ENCODE data around the gene BBLN. TPM values are rescaled to one million over a fixed set of nuclear protein-coding genes. Genes with fewer than 3 reads are reported as not detected.

The BBLN gene
- total and polyA plus RNA-seq, 3 experiments from 2014 or later: 75.5 to 137 (median 78.4) TPM

GRCh38 chr9:128117613-128118471 lies 42.2 kb upstream of the BBLN start:
- Histone ChIP-seq H3K27ac (ENCODE audit: low read depth, low read length) (peak overlapping the region; percentile 25), H3K4me1 (ENCODE audit: insufficient read depth, low read length) (peaks cover 11% of the 10 kb centered on the region), H3K36me3 (ENCODE audit: insufficient read depth, low read length) (peaks cover 10% of the 10 kb centered on the region), H3K27me3 (ENCODE audit: insufficient read depth, low read length, poor library complexity, severe bottlenecking) (no peaks in the 10 kb centered on the region), H3K9me3 (ENCODE audit: low read length) (no peaks in the 10 kb centered on the region), H3K4me3 (ENCODE audit: low read length) (no peak overlapping the region)
- Mint-ChIP-seq H3K27ac (peak overlapping the region in 4 of 8 donors; percentile 21 to 84 (median 44)), H3K36me3 (peaks cover 0 to 33% (median 3%) of the 10 kb centered on the region in 3 donors), H3K9me3 (no peaks in the 10 kb centered on the region), H3K4me3 (peak overlapping the region in 2 of 7 donors; percentile 26 to 55), H3K27me3 (no peaks in the 10 kb centered on the region), H3K4me1 (peaks cover 4 to 9% (median 6%) of the 10 kb centered on the region in 3 donors)
- ChIA-PET CTCF (interaction anchor here (0.6 to 3.3 kb wide), 32 partner anchors 9 to 891 kb away, joined by 3 to 31 read pairs (median 4); partner anchors contain the start of genes CIZ1, EEIG1, PTGES2 and SLC25A25), POLR2A (interaction anchor here (0.5 to 1.1 kb wide), 2 partner anchors 46 to 58 kb away, joined by 3 read pairs; no protein-coding TSS in a partner anchor)
- DNase-seq: peak; percentile 86 to 98 (median 95)

DNA sequence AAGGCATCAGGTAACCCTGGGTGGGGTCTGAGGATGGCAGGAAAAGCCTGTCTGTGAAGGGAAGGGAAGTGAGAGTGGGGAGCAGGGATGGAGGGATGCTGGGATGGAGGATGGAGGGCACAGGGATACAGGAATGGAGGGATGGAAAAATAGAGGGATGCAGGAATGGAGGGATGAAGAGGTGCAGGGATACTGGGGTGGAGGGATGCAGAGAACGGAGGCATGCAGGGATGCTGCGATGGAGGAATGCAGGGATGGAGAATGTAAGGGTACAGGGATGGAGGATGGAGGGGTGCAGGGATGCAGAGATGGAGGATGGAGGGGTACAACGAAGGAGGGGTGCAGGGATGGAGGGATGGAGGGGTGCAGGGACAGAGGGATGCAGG lies 41.6 kb upstream of the BBLN start:
- H3K36me3 ChIP-seq (ENCODE audit: insufficient read depth, low read length): peaks cover 10% of the 10 kb centered on the region
- Mint-ChIP-seq H3K4me3 (no peak overlapping the region), H3K9me3 (no peaks in the 10 kb centered on the region), H3K4me1 (peaks cover 4 to 9% (median 6%) of the 10 kb centered on the region in 3 donors), H3K27ac (peak overlapping the region in 1 of 8 donors; percentile 94), H3K27me3 (no peaks in the 10 kb centered on the region), H3K36me3 (peaks cover 0 to 36% (median 2%) of the 10 kb centered on the region in 3 donors)
- H3K27ac ChIP-seq (ENCODE audit: low read depth, low read length): no peak overlapping the region
- ChIA-PET POLR2A (interaction anchor here (0.5 kb wide), 1 partner anchor 59 kb away, joined by 3 read pairs; no protein-coding TSS in a partner anchor), CTCF (interaction anchor here (0.9 to 3.3 kb wide), 13 partner anchors 9 to 179 kb away, joined by 3 to 31 read pairs (median 7); partner anchors contain the start of genes EEIG1 and PTGES2)
- H3K9me3 ChIP-seq (ENCODE audit: low read length): no peaks in the 10 kb centered on the region
- no peaks in the 10 kb centered on the region for H3K27me3 ChIP-seq (ENCODE audit: insufficient read depth, low read length, poor library complexity, severe bottlenecking)
- peaks cover 11% of the 10 kb centered on the region for H3K4me1 ChIP-seq (ENCODE audit: insufficient read depth, low read length)
- no peak overlapping the region for H3K4me3 ChIP-seq (ENCODE audit: low read length)
- DNase-seq: no peak

DNA sequence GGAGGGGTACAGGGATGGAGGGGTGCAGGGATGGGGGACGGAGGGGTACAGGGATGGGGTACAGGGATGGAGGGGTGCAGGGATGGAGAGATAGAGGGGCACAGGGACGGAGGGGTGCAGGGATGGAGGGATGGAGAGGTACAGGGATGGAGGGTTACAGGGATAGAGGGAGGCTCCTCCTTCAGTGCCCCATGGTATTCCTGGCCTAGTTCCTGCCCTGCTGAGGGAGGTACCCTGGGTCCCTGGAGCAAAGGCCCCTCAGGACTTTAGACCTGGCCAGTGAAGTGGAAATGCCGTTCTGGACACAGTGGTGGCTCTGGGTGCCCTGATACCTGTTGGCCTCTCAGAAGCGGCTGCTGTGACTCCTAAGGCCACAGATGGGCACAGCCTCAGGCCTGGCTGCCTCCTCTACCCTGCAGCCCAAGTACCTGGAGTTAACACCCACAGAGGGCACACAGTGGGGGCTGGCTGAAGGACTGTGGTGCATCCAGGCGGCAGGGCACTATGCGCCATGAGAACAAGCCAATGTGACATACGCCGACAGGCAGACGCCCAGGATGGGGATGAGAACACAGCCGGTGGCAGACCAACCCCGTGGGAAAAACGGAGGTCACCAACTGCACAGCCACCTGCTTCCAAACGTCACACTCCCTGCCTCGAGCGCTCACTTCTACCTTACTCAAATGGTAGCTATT lies 40.9 kb upstream of the BBLN start:
- H3K36me3 Mint-ChIP-seq: peaks cover 0 to 38% (median 0%) of the 10 kb centered on the region in 3 donors
- ChIA-PET CTCF (interaction anchor here (0.7 kb wide), 1 partner anchor 175 kb away, joined by 3 read pairs; no protein-coding TSS in a partner anchor), POLR2A (no interaction called here)
- H3K4me3 ChIP-seq (ENCODE audit: low read length): no peak overlapping the region
- H3K4me1 ChIP-seq (ENCODE audit: insufficient read depth, low read length): peaks cover 11% of the 10 kb centered on the region
- H3K9me3 ChIP-seq (ENCODE audit: low read length): no peaks in the 10 kb centered on the region
- H3K4me1 Mint-ChIP-seq: peaks cover 4 to 9% (median 6%) of the 10 kb centered on the region in 3 donors
- H3K27ac Mint-ChIP-seq: no peak overlapping the region
- no peaks in the 10 kb centered on the region for H3K27me3 Mint-ChIP-seq
- no peak overlapping the region for H3K27ac ChIP-seq (ENCODE audit: low read depth, low read length)
- peak in 1 of 5 donors; percentile 36 for DNase-seq
- peaks cover 10% of the 10 kb centered on the region for H3K36me3 ChIP-seq (ENCODE audit: insufficient read depth, low read length)
- no peak overlapping the region for H3K4me3 Mint-ChIP-seq
- H3K9me3 Mint-ChIP-seq: no peaks in the 10 kb centered on the region
- no peaks in the 10 kb centered on the region for H3K27me3 ChIP-seq (ENCODE audit: insufficient read depth, low read length, poor library complexity, severe bottlenecking)

DNA sequence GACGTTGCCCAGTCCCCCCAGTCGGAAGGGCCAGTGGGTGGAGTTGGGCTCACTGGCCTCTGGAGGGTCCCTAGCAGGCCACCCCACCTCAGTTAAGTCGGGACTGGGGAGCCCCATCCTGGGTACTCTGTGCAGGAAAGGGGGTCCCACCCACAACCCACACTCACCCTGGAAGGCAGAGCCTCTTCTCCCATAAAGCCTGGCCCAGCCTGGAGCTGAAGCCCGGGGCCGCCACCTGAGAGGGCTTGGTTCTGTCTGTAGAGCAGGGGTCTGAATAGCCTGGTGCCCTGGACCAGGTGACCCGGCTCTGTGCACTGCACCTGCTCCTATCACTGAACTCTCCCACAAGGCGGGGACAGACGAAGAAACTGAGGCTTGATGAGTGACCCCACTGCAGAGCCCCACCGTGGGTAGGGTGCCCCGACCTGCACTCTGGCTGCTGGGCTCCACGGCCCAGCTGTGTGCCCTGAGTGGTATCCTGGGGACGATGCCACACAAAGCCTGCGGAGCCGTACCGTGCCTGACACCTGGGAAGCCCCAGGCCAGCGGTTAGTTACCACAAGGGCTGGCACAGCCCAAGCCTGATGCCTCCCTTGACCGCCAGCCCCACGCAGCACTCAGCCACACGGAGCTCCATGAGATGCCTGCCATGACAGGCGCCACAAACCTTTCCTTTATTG lies 39.9 kb upstream of the BBLN start:
- H3K4me3 Mint-ChIP-seq: peak overlapping the region in 1 of 7 donors; percentile 45
- POLR2A ChIA-PET: no interaction called here
- H3K27me3 Mint-ChIP-seq: no peaks in the 10 kb centered on the region

GRCh38 chr9:128120741-128121465 lies 39.2 kb upstream of the BBLN start:
- Histone ChIP-seq H3K9me3 (ENCODE audit: low read length) (no peaks in the 10 kb centered on the region), H3K4me3 (ENCODE audit: low read length) (no peak overlapping the region), H3K36me3 (ENCODE audit: insufficient read depth, low read length) (peaks cover 5% of the 10 kb centered on the region), H3K27ac (ENCODE audit: low read depth, low read length) (no peak overlapping the region), H3K27me3 (ENCODE audit: insufficient read depth, low read length, poor library complexity, severe bottlenecking) (no peaks in the 10 kb centered on the region), H3K4me1 (ENCODE audit: insufficient read depth, low read length) (peaks cover 25% of the 10 kb centered on the region)
- peaks cover 15 to 22% (median 19%) of the 10 kb centered on the region in 3 donors for H3K4me1 Mint-ChIP-seq
- ChIA-PET POLR2A (no interaction called here), CTCF (interaction anchor here (1.0 to 1.4 kb wide), 2 partner anchors 41 to 166 kb away, joined by 3 to 4 read pairs; no protein-coding TSS in a partner anchor)
- no peak overlapping the region for H3K4me3 Mint-ChIP-seq
- peak overlapping the region in 2 of 8 donors; percentile 61 to 68 for H3K27ac Mint-ChIP-seq
- DNase-seq: peak in 1 of 5 donors; percentile 45
- no peaks in the 10 kb centered on the region for H3K27me3 Mint-ChIP-seq
- H3K36me3 Mint-ChIP-seq: peaks cover 0 to 42% (median 0%) of the 10 kb centered on the region in 3 donors
- no peaks in the 10 kb centered on the region for H3K9me3 Mint-ChIP-seq

More for the DNA sequence above, 39.9 kb upstream of the BBLN start:
- no peak overlapping the region for H3K27ac ChIP-seq (ENCODE audit: low read depth, low read length)
- DNase-seq: peak in 1 of 5 donors; percentile 42
- no peak overlapping the region for H3K4me3 ChIP-seq (ENCODE audit: low read length)
- no peaks in the 10 kb centered on the region for H3K9me3 ChIP-seq (ENCODE audit: low read length)
- Mint-ChIP-seq H3K9me3 (no peaks in the 10 kb centered on the region), H3K4me1 (peaks cover 10 to 15% (median 12%) of the 10 kb centered on the region in 3 donors), H3K27ac (peak overlapping the region in 1 of 8 donors; percentile 36), H3K36me3 (peaks cover 0 to 41% (median 0%) of the 10 kb centered on the region in 3 donors)
- CTCF ChIA-PET: interaction anchor here (0.7 to 1.0 kb wide), 2 partner anchors 41 to 176 kb away, joined by 3 to 4 read pairs; no protein-coding TSS in a partner anchor
- H3K27me3 ChIP-seq (ENCODE audit: insufficient read depth, low read length, poor library complexity, severe bottlenecking): no peaks in the 10 kb centered on the region
- H3K4me1 ChIP-seq (ENCODE audit: insufficient read depth, low read length): peaks cover 18% of the 10 kb centered on the region
- peaks cover 5% of the 10 kb centered on the region for H3K36me3 ChIP-seq (ENCODE audit: insufficient read depth, low read length)

- peak overlapping the region in 1 of 8 donors; percentile 68 for H3K27ac Mint-ChIP-seq
- ChIA-PET CTCF (interaction anchor here (1.4 kb wide), 1 partner anchor 167 kb away, joined by 3 read pairs; no protein-coding TSS in a partner anchor), POLR2A (no interaction called here)
- peaks cover 30% of the 10 kb centered on the region for H3K4me1 ChIP-seq (ENCODE audit: insufficient read depth, low read length)
- no peak overlapping the region for H3K27ac ChIP-seq (ENCODE audit: low read depth, low read length)
- no peak overlapping the region for H3K4me3 ChIP-seq (ENCODE audit: low read length)
- DNase-seq: no peak
- no peaks in the 10 kb centered on the region for H3K9me3 ChIP-seq (ENCODE audit: low read length)
- H3K36me3 ChIP-seq (ENCODE audit: insufficient read depth, low read length): peaks cover 5% of the 10 kb centered on the region
- no peak overlapping the region for H3K4me3 Mint-ChIP-seq
- no peaks in the 10 kb centered on the region for H3K27me3 Mint-ChIP-seq
- peaks cover 20 to 28% (median 25%) of the 10 kb centered on the region in 3 donors for H3K4me1 Mint-ChIP-seq
- H3K27me3 ChIP-seq (ENCODE audit: insufficient read depth, low read length, poor library complexity, severe bottlenecking): no peaks in the 10 kb centered on the region
- H3K36me3 Mint-ChIP-seq: peaks cover 0 to 43% (median 0%) of the 10 kb centered on the region in 3 donors
- no peaks in the 10 kb centered on the region for H3K9me3 Mint-ChIP-seq
Measured at GRCh38 chr9:128121466-128121810, 38.6 kb upstream of the BBLN start.
